Hepatic stellate cell (primary cell): Measurements from ENCODE around the gene RAB44.

Experiments used
- DNase-seq: peaks from one replicate; pipeline ENCODE4 v3.0.0; 2011; ENCODE audit warnings: low spot score

Gene RAB44

GRCh38 chr6:36771145-36771544 lies 73.5 kb downstream of the RAB44 start:
- no peak for DNase-seq

DNA sequence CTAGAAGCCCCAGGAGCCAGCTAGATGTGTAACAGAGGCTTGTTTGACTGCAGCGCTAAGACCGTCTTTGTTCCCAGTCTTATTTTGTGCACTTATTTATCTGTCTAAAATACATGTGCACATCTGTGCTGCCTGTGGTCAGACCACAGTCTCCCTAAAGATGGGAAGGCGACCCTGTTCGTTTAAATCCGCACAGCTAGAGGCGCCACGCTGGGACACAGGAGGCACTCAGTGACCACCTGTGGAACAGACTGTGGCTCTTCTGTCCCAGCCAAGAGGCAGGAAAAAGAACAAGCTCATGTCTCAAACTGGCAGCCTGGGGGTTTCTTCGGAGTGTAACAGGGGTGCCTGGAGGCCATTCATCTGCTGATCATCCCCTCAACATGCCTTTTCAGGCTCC lies 74.8 kb downstream of the RAB44 start:
- DNase-seq = no peak

DNA sequence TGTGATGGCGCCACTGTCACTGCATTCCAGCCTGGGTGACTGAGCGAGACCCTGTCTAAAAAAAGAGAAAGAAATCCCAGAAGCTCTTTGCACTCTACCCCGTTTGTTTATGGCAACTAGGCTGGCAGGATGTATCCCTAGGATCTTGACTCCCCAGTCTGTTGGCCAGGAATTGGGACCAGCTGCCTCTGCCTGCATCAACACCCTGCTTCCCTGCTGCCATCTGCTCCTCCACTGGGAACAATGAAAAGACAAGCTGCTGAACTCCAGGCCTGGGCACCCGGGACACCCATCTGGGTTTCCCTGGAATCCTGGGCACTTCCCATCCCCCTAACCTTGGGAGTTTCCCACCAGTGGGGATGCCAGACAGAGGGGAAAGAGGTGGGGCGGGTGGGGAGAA lies 76.7 kb downstream of the RAB44 start:
- no peak for DNase-seq

DNA sequence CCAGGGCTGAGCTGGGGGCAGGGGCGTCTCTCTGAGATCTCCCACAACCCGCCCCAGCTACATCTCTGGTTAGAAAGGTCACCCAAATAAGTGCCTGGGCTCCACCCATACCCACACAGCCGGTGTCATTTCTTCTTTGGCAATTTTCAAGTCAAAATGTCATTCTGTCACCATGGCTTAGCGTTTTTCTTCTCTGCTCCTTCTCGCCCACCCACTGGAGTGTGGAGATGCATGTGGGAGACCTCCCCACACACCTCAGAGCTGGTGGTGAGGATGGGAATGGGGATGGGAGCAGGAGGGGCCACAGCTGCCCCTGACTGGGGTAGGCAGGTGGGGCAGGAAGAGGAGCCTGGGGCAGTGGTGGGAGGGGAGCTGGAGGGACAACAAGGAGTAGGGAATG lies 78.5 kb downstream of the RAB44 start:
- no peak for DNase-seq

DNA sequence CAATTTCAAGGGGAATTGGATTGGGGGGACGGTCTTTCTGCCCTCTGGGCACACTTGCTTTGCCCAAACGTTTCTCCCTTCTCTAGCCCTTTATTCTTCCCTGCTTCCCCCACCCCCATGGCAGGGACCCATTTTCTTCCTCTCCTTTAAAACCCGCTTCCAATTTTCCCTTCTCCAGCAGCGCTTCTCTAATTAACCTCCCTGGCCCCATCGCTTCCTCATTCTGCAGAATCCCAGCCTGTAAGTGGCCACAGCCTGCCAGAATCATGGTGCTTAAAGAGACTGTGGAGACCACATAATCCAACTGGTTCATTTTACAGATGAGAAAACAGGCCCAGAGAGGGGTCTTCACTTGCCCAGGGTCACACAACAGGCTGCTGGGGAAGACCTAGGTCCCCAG lies 80.2 kb downstream of the RAB44 start:
- DNase-seq = no peak

DNA sequence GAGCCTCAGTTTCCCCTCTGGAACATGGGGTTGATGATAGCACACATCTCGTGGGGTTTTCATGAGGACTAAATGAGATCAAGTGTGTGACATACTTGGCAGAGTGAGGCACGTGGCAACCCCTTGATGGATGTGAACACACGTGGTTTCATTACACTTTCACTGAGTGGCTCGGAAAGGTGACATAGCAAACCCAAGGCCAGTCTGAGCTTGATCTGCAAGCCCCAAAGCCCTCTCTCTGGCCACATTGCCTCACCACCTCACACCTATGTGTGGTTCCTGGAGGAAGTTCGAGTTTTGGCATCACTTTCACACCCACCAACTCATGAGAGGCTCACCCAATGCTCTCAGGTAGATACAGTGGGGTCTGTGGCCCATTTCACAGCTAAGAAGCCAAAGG lies 81.6 kb downstream of the RAB44 start:
- DNase-seq = no peak

DNA sequence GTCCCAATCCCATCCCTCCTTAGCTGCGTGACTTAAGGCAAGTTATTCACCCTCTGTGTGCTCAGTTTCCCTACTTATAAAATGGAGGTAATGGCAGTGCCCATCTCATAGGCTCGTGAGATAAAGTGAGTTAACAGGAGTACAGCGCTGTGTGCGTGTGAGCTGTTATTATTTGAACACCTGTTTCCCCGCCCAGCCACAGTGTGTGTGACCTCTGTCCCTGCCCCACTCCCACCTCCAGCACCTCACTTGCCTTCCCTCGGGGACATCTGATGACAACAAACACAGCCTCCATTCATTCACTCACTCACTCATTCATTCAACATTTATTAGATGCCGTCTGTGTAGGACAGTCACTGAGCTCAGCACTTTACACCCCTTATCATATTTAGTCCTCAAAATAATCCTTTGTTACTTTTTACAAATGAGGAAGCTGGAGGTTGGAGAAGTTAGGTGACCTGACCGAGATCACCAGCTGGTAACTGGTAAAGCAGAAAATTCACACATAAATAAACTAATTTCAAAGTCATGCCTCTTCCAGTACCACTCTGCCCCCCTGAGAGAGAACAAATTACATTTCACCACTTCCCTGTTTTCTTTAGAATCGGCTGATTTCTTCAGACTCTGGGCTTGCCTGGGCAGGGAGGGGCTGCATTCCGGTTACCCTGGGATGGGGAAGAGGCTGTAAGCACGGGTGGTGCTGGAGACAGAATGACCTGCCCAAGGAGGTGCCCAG lies 83.0 kb downstream of the RAB44 start:
- no peak for DNase-seq

DNA sequence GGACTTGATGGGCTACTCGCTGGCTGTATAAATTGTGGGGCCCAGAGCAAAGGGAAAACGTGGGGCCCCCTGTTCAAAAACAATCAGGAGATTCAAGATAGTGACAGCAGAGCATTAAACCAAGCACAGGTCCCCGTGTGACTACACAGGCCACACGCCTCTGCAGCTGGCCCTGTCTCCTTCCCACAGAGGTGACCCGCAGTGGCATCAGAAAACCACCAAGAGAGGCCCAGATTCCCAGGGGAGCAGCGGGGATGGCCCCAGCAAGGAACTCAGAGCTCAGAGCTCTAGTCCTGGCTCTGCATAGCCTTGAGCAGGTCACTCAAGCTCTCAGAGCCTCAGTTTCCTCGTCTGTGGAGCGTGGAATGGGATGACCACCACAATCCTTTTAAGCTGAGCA lies 84.0 kb downstream of the RAB44 start:
- no peak for DNase-seq
